ENCODE data around the gene ZNF641. TPM values are rescaled to one million over a fixed set of nuclear protein-coding genes. Genes with fewer than 3 reads are reported as not detected.

The ZNF641 gene
- total and polyA plus RNA-seq, 2 experiments from 2014 or later, result 3.3 to 8.2 TPM

GRCh38 chr12:48316491-48316890, 34.2 kb downstream of the ZNF641 start:
- H3K79me2 ChIP-seq (ENCODE audit: insufficient read depth), result no peaks in the 10 kb centered on the region
- no peak overlapping the region for H3K4me3 ChIP-seq
- no peaks in the 10 kb centered on the region for H3K36me3 ChIP-seq (ENCODE audit: low read depth)
- WGBS, 2 experiments (ENCODE audit: low coverage in 1 of 2, low lambda C conversion rate in 2 of 2, missing lambda C conversion rate in 2 of 2), result 24 to 37% methylated on average over 2 of the region's 2 CpGs
- no peak for TF ChIP-seq EZH2phosphoT487 (IDR thresholded peaks at IDR 0.05; ENCODE audit: insufficient read depth, low read depth)
- TF ChIP-seq EZH2 (IDR thresholded peaks at IDR 0.05; ENCODE audit: insufficient read depth, poor library complexity, severe bottlenecking), result no peak
- no peak overlapping the region for H3K4me2 ChIP-seq (ENCODE audit: unreplicated experiment)
- no peak overlapping the region for H3K27ac ChIP-seq
- in situ Hi-C loops (cut with MboI), result no loop called here
- no peaks in the 10 kb centered on the region for H3F3A ChIP-seq (ENCODE audit: insufficient read depth)
- no peak overlapping the region for H2AFZ ChIP-seq
- no peaks in the 10 kb centered on the region; the same call in 1 of the 2 replicates for H3K27me3 ChIP-seq (replicated peaks; ENCODE audit: insufficient read depth)
- H4K20me1 ChIP-seq (ENCODE audit: insufficient read depth), result no peaks in the 10 kb centered on the region
- no peaks in the 10 kb centered on the region for H3K9me2 ChIP-seq (ENCODE audit: insufficient read depth)
- no peak overlapping the region for H3K9ac ChIP-seq
- H3K4me1 ChIP-seq (ENCODE audit: insufficient read depth), result no peaks in the 10 kb centered on the region
- no peak for DNase-seq
- H3K9me3 ChIP-seq (ENCODE audit: low read depth), result no peaks in the 10 kb centered on the region

DNA sequence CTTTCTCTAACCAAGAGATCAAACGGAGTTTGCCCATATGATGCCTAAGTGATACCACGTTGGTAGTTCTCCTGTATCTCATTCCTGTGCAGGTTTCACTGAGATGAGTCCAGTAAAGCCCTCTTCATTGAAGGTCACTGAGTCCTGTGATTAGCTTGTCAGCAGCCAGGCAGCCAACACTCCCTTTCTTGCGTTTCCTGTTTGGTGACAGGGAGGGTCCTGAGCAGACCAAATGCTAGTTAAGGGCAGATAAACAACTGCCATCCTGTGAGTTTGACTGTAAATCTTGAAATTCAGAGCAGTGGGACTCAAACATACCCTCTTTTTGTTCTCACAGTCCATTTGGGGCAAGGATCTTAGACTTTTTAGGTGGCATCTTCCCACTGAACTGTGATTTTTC, 39.4 kb downstream of the ZNF641 start:
- no peaks in the 10 kb centered on the region for H3K9me2 ChIP-seq (ENCODE audit: insufficient read depth)
- no peaks in the 10 kb centered on the region for H3K36me3 ChIP-seq (ENCODE audit: low read depth)
- no peaks in the 10 kb centered on the region for H3F3A ChIP-seq (ENCODE audit: insufficient read depth)
- no peaks in the 10 kb centered on the region for H3K79me2 ChIP-seq (ENCODE audit: insufficient read depth)
- H3K9me3 ChIP-seq (ENCODE audit: low read depth), result no peaks in the 10 kb centered on the region
- in situ Hi-C loops (cut with MboI), result no loop called here
- no peak overlapping the region for H3K9ac ChIP-seq
- H3K4me1 ChIP-seq (ENCODE audit: insufficient read depth), result no peaks in the 10 kb centered on the region
- no peak overlapping the region for H3K27ac ChIP-seq
- no peaks in the 10 kb centered on the region; the same call in 1 of the 2 replicates for H4K20me1 ChIP-seq (ENCODE audit: insufficient read depth)
- DNase-seq, result no peak
- whole genome bisulfite sequencing, 2 experiments (ENCODE audit: low coverage in 1 of 2, low lambda C conversion rate in 2 of 2, missing lambda C conversion rate in 2 of 2), result 21 to 34% methylated on average over 3 of the region's 3 CpGs
- TF ChIP-seq EZH2phosphoT487 (IDR thresholded peaks at IDR 0.05; ENCODE audit: insufficient read depth, low read depth) (no peak), EZH2 (IDR thresholded peaks at IDR 0.05; ENCODE audit: insufficient read depth, poor library complexity, severe bottlenecking) (no peak)
- peaks cover 11% of the 10 kb centered on the region for H3K27me3 ChIP-seq (replicated peaks; ENCODE audit: insufficient read depth)
- no peak overlapping the region for H3K4me2 ChIP-seq (ENCODE audit: unreplicated experiment)
- no peak overlapping the region for H3K4me3 ChIP-seq
- no peak overlapping the region for H2AFZ ChIP-seq

GRCh38 chr12:48307269-48307668, 43.5 kb downstream of the ZNF641 start:
- Histone ChIP-seq H3F3A (ENCODE audit: insufficient read depth) (no peaks in the 10 kb centered on the region), H3K9ac (no peak overlapping the region), H3K27me3 (replicated peaks; ENCODE audit: insufficient read depth) (peaks cover 11% of the 10 kb centered on the region), H3K4me3 (no peak overlapping the region), H3K4me1 (ENCODE audit: insufficient read depth) (no peaks in the 10 kb centered on the region), H3K27ac (no peak overlapping the region), H3K4me2 (ENCODE audit: unreplicated experiment) (no peak overlapping the region), H3K9me3 (ENCODE audit: low read depth) (no peaks in the 10 kb centered on the region), H3K79me2 (ENCODE audit: insufficient read depth) (no peaks in the 10 kb centered on the region), H4K20me1 (ENCODE audit: insufficient read depth) (no peaks in the 10 kb centered on the region; the same call in 1 of the 2 replicates), H3K9me2 (ENCODE audit: insufficient read depth) (no peaks in the 10 kb centered on the region), H2AFZ (no peak overlapping the region), H3K36me3 (ENCODE audit: low read depth) (no peaks in the 10 kb centered on the region)
- TF ChIP-seq EZH2 (IDR thresholded peaks at IDR 0.05; ENCODE audit: insufficient read depth, poor library complexity, severe bottlenecking), result no peak
- no peak for TF ChIP-seq EZH2phosphoT487 (IDR thresholded peaks at IDR 0.05; ENCODE audit: insufficient read depth, low read depth)
- in situ Hi-C loops (cut with MboI), result no loop called here
- 85 to 89% methylated on average over 13 of the region's 13 CpGs for WGBS, 2 experiments (ENCODE audit: low coverage in 1 of 2, low lambda C conversion rate in 2 of 2, missing lambda C conversion rate in 2 of 2)
- DNase-seq, result no peak

- Histone ChIP-seq H3F3A (ENCODE audit: insufficient read depth) (no peaks in the 10 kb centered on the region), H2AFZ (no peak overlapping the region), H3K9me3 (ENCODE audit: low read depth) (no peaks in the 10 kb centered on the region), H3K9ac (no peak overlapping the region), H3K79me2 (ENCODE audit: insufficient read depth) (no peaks in the 10 kb centered on the region), H3K4me1 (ENCODE audit: insufficient read depth) (no peaks in the 10 kb centered on the region), H3K9me2 (ENCODE audit: insufficient read depth) (no peaks in the 10 kb centered on the region), H3K4me3 (no peak overlapping the region), H3K36me3 (ENCODE audit: low read depth) (no peaks in the 10 kb centered on the region), H4K20me1 (ENCODE audit: insufficient read depth) (no peaks in the 10 kb centered on the region; the same call in 1 of the 2 replicates), H3K27ac (no peak overlapping the region), H3K4me2 (ENCODE audit: unreplicated experiment) (no peak overlapping the region), H3K27me3 (replicated peaks; ENCODE audit: insufficient read depth) (peaks cover 11% of the 10 kb centered on the region; the same call in 1 of the 2 replicates)
- 29 to 37% methylated on average over 2 of the region's 2 CpGs for WGBS, 2 experiments (ENCODE audit: low coverage in 1 of 2, low lambda C conversion rate in 2 of 2, missing lambda C conversion rate in 2 of 2)
- in situ Hi-C loops (cut with MboI), result no loop called here
- DNase-seq, result no peak
- no peak for TF ChIP-seq EZH2 (IDR thresholded peaks at IDR 0.05; ENCODE audit: insufficient read depth, poor library complexity, severe bottlenecking)
- TF ChIP-seq EZH2phosphoT487 (IDR thresholded peaks at IDR 0.05; ENCODE audit: insufficient read depth, low read depth), result no peak
Observed at GRCh38 chr12:48305190-48305589, 45.5 kb downstream of the ZNF641 start.

All from GM23248 (cell line).